ENCODE data around the gene SLBP. TPM values are rescaled to one million over a fixed set of nuclear protein-coding genes. Genes with fewer than 3 reads are reported as not detected.
"Not testable (repeated sequence)": the region's sequence is repeated elsewhere in the genome, so short reads cannot be mapped to it uniquely, and the experiment has no call there.

The SLBP gene
- total RNA-seq, 1 donor from 2014 or later = 14.3 TPM

DNA sequence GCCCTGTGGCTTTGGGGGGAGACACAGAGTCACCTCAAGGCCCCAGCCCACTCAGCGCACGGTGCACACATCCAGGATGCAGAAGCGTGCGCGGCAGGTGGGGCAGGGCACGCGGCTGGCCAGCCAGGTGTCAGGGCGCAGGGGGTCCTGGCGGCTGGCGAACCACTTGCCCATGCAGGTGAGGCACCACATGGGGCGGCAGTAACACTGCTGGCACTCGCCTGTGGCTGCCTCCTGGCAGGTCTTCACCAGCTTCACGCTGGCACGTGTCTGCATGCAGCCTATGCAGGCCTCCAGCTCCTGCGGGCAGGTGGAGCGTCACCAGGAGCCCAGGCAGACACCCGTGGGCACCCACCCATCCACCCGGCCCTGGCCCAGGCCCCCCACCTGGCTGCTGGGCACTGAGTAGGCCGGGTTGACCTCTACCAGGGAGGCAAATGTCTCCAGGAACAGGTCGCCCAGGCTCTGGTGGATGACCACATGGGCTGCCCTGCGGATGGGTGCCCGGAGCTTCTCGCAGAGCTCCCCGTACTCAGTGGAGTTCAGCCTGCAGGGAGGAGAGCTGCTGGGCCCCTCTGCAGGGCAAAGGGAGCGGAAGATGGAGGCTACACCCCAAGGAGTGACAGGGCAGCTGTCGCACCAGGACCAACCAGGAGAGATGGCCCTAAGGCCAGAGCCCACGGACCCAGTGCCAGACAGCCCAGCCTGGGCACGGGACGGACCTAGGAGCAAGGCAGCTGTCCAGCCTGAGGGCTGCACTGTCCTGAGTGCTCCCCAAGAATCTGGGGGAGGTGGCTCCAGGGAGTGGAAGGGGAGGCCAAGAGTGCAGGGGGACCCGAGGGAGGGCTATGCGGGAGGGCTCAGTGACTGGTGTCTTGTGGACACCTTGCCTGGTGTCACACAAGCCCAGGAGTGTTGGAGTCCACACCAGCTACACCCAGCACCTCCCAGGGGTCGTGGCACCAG is 5.3 kb upstream of the SLBP start:
- ATAC-seq = no peak
- DNase-seq = no peak
- intact Hi-C loops (cut with micrococcal nuclease) = no loop called here

DNA sequence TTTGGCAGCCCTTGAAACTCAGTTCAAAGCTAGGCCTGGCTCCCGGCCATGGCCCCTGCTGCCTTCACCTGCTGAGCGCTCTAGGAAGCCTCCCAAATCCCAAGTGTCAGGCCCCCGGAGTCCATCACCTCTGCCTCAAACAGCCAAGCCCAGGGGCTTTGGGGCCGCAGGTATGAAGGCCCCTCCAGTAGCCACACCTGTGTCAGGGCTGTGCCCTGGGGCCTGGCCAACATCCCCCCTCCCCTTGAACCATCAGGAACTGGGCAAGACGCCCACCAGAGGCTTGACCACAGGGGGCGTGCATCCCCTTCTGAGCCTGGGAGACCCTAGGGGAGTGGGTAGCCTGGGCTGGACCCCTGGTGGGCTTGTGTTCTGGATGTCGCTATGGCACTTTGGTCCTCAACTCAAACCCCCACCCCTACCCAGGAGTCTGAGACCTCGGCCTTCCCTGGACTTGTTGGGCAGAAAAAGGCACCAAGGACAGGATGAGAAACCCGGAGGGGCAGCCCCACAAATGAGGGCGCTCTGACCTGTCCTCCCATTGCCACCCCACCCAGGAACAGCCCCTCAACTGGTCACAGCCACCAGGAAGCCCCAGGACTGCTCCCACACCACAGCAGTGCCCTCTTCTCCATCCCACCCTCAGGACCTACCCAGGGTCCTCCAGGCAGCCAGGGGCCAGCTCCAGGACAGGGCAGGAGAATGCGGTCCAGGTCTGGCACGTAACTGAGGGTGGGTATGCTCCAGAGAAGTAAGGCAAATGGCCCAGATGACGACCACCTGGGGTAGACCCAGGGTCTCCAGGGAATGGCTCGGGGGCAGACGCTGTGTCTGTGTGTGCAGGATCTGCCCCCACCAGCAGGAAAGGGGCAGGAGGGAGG is 4.2 kb upstream of the SLBP start:
- no peak for DNase-seq
- no peak for ATAC-seq

DNA sequence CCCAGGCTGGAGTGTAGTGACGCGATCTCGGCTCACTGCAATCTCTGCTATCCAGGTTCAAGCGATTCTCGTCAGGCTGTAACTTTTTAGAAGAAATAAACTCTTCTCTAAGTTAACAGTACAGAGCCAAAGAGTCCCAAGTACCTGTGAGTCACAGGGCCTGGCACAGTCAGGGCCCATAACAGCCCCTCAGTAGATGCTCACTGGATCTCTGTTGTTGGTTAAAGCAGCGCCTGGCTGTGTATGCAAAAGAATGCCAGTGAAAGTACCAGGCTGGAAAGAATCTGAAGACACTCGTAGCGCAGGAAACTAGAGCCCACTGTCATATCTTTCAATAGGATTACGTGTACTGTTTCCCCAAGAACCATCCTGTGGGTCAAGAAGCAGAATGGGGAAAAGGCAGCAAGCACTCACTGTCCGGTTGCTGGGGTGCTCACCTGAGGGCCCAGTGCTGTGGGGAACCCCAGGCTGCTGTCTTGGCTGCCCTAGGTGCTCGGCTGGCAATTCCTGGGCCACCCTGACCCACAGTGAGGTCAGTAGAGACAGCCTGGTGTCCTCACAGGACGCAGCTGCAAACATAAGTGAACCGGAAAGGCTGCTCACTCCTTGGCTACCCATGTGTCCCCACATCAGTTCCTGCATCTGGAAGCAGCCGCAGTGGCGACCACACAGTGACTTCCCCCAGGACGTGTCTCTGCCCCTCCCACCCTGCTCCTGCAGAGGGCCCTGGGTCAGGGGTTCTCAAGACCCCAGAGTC is 3.1 kb upstream of the SLBP start:
- ATAC-seq = no peak
- intact Hi-C loops (cut with micrococcal nuclease) = no loop called here
- no peak for DNase-seq

More for the DNA sequence above, 4.2 kb upstream of the SLBP start:
- intact Hi-C loops (cut with micrococcal nuclease) = no loop called here

DNA sequence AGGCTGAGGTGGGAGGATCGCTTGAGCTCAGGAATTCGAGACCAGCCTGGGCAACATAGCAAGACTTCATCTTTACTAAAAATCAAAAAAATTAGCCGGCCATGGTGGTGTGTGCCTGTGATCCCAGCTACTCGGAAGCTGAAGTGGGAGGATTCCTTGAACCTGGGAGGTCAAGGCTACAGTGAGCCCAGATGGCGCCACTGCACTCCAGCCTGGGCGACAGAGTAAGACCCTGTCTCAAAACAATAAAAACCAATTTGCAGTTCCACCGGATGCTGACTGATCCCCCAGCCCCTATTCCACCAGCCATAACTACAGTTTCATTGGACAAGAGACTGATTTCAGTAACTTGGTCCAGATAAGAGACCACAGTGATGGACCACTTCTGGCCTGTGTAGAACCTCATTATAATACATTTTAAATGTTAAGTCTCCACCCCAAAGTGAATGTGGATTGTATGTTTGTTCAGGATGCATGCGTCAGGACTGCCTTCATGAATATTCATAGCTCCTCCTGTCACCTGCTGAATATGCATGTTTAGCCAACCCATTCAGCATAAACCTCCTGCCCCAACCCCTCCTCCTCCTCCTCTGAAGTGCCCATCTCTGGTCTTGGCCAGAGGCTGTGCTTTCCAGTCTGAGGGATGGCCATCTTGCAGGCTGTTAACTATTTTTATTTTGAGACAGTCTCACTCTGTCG is 2.3 kb upstream of the SLBP start:
- intact Hi-C loops (cut with micrococcal nuclease) = no loop called here
- DNase-seq = no peak
- ATAC-seq = no peak

DNA sequence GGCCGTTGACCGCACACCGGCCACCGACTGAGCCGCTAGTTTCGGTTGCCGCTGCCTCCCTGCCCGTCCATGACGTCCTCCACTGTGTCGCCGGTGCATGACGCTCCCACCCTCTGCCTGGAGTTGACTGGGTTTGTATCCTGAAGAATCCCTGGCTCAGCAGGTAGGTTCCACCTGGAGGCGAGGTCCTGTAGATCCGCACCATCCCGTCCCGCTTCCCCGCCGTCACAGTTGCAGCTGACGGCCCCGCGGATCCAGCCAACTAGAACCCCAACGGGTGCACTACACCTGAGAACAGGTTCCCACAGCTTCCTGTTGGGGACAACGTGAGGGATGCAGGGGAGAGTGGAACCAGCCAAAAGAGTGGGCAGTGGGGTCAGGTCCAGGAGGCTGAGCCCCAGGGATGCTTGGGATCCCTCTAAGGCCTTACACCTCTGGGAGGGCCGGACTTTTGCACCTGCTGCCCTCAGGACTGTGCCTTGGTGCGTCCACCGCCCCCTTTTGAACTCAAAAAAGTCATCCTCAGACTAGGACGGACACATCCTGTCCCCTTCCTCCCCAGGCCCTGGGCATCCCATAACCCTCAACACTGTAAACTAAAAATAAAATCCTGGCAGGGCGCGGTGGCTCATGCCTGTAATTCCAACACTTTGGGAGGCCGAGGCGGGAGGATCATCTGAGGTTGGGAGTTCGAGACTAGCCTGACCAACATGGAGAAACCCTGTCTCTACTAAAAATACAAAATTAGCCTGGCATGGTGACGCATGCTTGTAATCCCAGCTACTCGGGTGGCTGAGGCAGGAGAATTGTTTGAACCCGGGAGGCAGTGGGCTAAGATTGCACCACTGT is 1.1 kb upstream of the SLBP start:
- peak; percentile 0 for ATAC-seq
- intact Hi-C loops (cut with micrococcal nuclease) = no loop called here
- DNase-seq = no peak

DNA sequence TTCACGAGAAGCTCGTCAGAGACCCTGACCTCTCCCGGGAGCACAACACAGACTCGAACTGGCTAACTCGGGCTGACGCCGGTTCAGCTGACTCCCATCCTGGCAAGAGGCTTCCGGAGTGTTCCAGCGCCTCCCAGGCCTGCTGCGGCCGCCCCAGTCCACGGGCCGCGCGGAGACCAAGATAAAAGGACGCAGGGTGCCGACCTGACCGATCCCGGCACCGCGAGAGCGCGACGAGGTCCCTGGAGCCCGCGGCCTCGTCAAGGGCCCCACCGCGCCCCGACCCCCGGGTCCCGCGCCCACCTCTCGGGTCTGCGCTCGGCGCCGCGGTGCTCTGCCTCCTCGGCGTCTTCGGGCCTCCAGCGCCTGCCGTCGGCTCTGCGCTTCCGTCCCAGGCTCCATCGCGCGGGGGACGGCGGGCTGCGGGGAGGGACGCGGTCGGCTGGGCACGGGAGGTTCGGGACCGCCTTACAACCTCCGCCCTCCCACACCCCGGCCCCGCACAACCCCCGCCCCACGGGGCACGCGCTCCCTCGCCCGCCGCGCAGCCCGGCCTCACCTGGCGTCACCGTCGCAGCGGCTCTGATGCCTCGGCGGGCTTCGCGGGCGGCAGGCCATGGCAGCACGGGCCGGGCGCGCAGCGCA is 426 bp downstream of the SLBP start:
- DNase-seq (peak; percentile 64), ATAC-seq (peak; percentile 44)
- intact Hi-C loops (cut with micrococcal nuclease) = no loop called here

DNA sequence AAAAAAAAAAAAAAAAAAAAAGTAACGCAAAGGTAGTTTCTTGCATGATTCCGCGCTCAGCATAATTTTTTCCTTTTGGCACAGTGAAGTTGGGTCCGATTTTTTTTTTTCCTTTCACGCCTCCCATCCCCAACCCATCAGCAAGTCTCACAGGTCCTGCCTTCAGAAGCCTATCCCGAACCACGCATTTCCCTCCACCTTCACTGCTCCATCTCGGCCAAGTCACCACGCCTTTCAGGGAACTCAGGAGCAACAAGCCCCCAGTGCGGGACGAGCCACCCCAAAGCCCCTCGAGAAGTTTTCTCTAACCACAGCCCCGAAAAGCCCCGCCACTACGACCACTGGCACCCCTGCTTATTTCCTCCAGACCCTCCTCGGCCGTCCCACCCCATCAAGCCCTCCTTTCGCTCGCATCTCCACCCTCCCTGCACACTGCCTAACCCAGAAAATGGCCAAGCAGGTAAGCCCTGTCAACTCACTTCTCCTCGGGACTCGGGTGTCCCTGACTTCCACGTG is 1.0 kb downstream of the SLBP start:
- ATAC-seq = no peak
- intact Hi-C loops (cut with micrococcal nuclease) = no loop called here
- no peak for DNase-seq

DNA sequence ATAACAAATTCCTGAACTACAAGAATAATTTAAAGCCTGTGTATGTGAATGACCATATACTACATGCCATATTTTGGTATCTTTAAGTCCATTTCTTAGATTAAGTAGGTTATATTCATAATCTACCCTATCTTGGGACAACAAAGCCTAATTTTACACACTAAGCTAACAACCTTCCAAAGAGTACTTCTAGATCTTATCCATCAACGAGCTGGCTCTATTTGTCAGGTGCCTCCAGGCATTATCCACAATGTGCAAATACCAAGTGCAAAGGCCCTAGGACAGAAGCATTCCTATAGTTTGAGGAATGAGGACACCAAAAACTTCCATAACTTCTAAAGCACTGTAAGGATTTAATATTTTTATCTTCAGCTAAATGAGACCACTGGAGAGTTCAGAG is 3.5 kb downstream of the SLBP start:
- no peak for ATAC-seq
- DNase-seq = no peak
- intact Hi-C loops (cut with micrococcal nuclease) = no loop called here

DNA sequence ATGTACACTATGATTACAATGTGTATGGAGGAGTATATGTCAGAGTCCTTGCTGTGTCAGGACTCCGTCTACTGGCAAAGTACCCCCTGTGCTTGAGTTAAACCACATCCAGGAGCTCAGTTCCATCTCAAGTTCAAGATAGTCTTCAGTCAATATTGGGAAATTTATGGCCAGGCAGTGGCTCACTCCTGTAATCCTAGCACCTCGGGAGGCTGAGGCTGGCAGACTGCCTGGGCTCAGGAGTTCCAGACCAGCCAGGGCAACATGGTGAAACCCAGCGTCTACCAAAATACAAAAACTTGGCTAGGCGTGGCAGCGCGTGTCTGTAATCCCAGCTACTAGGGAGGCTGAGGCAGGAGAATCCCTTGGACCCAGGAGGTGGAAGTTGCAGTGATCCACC is 5.8 kb downstream of the SLBP start:
- intact Hi-C loops (cut with micrococcal nuclease) = no loop called here
- DNase-seq = no peak
- no peak for ATAC-seq

DNA sequence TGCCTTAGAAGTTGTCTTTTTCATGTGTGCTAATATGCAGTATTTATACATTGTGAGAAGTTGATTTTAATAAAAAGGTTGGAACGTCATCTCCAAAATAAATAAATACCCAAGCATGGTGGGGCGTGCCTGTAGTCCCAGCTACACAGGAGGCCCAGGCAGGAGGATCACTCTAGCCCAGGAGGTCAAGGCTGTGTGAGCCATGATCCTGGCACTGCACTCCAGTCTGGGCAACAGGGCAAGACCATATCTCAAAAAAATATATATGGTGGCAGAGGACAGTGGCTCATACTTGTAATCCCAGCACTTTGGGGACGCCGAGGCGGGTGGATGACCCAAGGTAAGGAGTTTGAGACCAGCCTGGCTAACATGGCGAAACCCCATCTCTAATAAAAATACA is 6.4 kb downstream of the SLBP start:
- intact Hi-C loops (cut with micrococcal nuclease) = no loop called here
- DNase-seq (no peak), ATAC-seq (no peak)

DNA sequence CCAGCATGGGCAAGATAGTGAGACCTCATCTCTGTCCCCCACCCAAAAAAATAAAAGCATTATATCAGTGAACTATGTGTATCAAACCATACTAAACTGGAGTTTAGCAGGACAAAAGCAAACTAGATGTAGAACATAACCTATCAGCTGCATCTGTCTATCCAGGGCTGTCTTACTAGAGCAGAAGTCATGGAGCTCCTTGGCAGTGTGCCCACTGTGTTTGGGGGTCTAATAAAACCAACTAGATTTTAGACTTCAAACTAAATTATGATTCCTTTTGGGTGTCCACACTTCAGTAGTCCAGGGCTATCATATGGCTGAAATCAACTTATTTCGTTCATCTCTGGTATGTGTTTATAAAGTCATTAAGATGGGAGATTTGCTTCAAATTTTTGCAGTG is 8.3 kb downstream of the SLBP start:
- intact Hi-C loops (cut with micrococcal nuclease) = no loop called here
- DNase-seq (no peak), ATAC-seq (no peak)

DNA sequence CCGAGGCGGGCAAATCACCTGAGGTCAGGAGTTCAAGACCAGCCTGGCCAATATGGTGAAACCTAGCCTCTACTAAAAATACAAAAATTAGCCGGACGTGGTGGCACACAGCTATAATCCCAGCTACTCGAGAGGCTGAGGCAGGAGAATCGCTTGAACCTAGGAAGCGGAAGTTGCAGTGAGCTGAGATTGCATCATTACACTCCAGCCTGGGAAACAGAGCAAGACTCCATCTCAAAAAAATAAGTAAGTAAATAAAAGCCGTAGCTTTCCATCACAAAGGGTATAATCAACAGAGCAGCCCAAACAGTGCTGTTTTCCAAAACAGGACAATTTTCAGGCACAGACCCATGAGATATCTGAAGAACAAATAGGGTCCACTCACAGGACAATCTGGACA is 10.4 kb downstream of the SLBP start:
- ATAC-seq; DNase-seq; intact Hi-C loops (cut with micrococcal nuclease): not testable (repeated sequence)

DNA sequence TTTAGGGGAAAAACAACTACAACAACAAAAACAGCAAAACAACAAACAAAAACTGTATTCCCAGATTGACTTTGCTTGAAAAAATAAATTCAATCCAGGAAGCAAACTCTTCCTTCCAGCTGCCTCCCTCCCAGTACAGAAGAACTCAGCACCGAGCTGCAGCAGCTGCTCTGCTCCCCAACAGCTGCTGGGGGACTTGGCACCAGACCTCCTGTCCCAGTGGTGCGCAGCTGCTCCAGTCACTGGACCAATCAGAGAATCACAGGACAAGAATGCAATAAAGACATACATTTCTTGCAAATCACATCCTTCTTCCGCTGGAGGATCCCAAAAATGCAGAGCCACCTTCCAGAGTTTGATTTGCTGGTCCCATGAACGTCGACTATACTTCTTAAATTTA is 16.2 kb downstream of the SLBP start:
- intact Hi-C loops (cut with micrococcal nuclease) = no loop called here
- DNase-seq (no peak), ATAC-seq (peak; percentile 55)

DNA sequence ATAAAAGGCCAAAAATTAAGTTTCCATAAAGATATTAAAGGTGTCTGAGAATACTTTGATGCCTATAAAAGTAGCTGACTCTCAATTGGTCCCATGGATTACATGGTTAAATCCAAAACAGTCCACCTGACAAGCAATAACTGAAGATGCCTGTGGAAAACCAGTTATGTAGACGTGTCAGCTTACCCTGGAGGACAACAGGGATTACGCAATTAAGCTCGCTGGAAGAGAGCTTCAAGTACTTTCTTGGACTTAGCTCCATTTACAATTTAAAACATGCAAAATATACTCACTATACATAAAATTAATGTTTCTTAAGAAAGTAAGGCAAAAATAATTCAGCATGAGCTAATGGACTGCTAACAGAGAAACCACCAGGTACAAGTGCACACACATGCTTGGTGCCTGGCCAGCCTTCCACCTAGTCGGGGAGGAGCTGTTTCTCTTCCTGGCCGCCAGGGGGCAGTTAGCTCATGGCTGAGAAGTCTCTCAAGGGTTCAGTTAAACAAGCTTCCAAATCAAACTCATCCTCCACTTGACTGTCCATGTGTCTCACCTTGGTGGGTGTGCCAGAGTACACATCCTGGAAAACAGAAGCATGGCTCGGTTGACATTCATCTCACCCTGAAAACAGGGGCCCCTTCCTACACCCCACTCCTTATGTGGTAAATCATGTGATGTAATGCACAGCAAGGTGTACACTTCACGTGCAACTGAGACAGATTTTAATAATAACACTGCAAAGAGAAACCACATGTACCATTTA is 18.8 kb downstream of the SLBP start:
- ATAC-seq = peak; percentile 82
- intact Hi-C loops (cut with micrococcal nuclease) = no loop called here
- peak; percentile 67 for DNase-seq

DNA sequence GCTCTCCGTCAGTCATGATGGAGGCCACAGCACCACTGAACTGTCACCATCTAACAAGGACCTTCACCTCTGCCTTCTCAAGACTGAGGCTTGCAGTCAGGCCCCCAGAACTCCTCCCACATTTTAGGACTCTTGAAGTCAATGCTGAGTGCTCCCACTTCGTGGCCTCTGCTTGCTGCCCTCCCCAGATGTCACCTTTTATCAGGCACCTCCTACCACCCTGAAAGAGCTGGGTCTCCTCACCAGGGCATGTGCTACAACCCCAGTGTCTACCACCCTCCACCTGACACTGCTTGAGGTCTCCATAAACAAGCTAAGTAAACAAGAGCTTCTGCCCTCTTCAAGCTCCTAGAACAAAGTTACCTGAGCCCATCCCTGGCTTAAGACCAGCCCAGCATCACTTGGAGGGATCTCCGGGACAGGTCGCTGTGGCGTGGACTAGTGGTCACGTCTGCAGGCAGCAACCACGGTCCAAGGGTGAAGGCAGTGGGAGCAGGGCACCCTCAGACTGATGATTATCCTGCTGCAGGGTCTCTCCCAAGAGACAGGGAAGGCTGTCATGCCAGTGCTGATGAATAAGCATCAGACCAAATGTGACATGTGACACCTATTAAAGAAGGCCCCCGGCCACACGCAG is 20.3 kb downstream of the SLBP start:
- ATAC-seq (no peak), DNase-seq (no peak)
- intact Hi-C loops (cut with micrococcal nuclease) = no loop called here

DNA sequence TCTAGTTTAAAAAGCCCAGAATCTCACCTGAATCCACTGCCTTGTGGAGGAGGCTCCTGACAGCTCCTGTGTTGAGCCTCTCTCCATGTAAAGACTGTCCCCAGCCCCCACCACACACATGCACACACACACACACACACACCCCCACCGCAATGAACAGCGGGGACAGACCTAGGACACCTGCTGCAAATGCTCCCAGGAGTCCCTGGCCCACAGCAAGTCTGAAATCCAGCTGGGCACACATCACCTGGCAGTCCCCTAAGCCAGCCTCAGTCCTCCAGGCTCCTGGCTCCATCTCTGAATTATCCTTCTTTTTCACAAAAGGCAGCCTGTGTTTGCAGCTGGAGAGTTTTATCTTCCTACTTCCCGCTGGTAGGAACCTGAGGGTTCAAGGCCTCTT is 21.4 kb downstream of the SLBP start:
- ATAC-seq (no peak), DNase-seq (no peak)
- intact Hi-C loops (cut with micrococcal nuclease) = no loop called here
